G401.6 (cell line): ENCODE measurements around the gene CHD3.
"Not testable (repeated sequence)": the region's sequence is repeated elsewhere in the genome, so short reads cannot be mapped to it uniquely, and the experiment has no call there.

Source experiments
- FAIRE-seq: peaks from 2 replicates; lab custom pipeline; 2012; peaks lifted over from hg19 to GRCh38; lab: Jason Lieb, UNC

Gene CHD3

DNA sequence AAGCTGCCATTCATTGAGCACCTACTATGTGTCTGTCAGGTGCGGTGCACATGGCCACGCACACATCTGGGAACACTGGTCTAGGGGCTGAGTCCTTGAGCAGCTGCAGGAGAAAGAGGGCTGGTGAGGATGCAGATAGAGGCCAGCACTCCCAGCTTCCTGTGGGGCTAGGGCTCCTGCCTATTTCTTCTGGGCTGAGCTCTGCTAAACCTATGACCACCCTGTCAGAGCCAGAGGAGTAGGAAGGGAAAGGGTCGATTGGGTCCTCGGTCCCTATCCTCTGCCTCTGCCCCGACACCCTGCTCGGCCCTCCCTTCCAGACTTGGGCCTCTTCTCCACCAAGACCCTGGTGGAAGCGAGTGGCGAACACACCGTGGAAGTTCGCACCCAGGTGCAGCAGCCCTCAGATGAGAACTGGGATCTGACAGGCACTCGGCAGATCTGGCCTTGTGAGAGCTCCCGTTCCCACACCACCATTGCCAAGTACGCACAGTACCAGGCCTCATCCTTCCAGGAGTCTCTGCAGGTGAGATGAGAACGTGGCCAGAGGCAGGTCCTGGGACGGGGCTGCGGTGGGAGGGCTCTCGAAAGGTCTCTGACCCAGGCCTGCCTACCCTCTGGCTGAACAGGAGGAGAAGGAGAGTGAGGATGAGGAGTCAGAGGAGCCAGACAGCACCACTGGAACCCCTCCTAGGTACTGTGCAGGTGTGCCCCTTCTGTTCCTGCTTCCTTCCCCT is 37.7 kb upstream of the CHD3 start:
- FAIRE-seq, result no peak

DNA sequence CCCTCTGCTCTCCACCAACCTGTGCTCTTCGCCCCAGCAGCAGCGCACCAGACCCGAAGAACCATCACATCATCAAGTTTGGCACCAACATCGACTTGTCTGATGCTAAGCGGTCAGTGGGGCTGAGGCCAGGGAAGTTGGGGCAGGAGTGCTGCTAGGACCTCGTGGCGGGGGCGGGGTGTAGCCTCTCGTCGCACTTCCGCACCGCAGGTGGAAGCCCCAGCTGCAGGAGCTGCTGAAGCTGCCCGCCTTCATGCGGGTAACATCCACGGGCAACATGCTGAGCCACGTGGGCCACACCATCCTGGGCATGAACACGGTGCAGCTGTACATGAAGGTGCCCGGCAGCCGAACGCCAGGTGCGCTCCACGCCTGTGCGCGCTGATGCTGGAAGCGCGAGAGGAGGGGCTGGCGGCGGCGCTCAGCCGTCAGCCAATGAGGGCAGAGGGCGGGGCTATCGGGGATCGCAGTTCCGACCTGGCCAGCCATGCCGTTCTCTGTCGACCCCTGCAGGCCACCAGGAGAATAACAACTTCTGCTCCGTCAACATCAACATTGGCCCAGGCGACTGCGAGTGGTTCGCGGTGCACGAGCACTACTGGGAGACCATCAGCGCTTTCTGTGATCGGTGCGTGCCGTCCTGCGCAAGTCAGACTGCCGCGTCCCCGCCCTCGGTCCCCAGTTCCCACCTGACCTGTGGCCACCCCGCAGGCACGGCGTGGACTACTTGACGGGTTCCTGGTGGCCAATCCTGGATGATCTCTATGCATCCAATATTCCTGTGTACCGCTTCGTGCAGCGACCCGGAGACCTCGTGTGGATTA is 36.9 kb upstream of the CHD3 start:
- FAIRE-seq, result peak; percentile 95

DNA sequence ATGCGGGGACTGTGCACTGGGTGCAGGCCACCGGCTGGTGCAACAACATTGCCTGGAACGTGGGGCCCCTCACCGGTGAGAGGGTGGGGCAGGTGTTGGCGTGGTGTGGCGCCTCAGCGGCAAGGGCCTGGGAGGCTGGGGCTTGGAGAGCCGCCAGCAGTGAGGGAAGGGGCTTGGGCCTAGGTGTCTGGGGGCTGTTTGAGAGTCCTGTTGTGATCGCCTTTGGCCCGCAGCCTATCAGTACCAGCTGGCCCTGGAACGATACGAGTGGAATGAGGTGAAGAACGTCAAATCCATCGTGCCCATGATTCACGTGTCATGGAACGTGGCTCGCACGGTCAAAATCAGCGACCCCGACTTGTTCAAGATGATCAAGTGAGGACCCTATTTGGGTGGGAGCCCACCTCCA is 36.3 kb upstream of the CHD3 start:
- FAIRE-seq, result no peak

DNA sequence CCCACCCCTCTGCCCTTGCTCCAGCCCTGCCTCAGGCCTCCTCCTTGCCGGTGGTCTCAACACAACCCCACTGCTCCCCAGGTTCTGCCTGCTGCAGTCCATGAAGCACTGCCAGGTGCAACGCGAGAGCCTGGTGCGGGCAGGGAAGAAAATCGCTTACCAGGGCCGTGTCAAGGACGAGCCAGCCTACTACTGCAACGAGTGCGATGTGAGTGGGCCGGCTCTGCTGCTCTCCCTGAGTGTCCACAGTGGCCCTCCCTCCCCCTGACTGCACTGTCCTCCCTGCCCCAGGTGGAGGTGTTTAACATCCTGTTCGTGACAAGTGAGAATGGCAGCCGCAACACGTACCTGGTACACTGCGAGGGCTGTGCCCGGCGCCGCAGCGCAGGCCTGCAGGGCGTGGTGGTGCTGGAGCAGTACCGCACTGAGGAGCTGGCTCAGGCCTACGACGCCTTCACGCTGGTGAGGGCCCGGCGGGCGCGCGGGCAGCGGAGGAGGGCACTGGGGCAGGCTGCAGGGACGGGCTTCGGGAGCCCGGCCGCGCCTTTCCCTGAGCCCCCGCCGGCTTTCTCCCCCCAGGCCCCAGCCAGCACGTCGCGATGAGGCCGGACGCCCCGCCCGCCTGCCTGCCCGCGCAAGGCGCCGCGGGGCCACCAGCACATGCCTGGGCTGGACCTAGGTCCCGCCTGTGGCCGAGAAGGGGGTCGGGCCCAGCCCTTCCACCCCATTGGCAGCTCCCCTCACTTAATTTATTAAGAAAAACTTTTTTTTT is 35.5 kb upstream of the CHD3 start:
- no peak for FAIRE-seq

DNA sequence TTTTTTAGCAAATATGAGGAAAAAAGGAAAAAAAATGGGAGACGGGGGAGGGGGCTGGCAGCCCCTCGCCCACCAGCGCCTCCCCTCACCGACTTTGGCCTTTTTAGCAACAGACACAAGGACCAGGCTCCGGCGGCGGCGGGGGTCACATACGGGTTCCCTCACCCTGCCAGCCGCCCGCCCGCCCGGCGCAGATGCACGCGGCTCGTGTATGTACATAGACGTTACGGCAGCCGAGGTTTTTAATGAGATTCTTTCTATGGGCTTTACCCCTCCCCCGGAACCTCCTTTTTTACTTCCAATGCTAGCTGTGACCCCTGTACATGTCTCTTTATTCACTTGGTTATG is 34.9 kb upstream of the CHD3 start:
- no peak for FAIRE-seq

DNA sequence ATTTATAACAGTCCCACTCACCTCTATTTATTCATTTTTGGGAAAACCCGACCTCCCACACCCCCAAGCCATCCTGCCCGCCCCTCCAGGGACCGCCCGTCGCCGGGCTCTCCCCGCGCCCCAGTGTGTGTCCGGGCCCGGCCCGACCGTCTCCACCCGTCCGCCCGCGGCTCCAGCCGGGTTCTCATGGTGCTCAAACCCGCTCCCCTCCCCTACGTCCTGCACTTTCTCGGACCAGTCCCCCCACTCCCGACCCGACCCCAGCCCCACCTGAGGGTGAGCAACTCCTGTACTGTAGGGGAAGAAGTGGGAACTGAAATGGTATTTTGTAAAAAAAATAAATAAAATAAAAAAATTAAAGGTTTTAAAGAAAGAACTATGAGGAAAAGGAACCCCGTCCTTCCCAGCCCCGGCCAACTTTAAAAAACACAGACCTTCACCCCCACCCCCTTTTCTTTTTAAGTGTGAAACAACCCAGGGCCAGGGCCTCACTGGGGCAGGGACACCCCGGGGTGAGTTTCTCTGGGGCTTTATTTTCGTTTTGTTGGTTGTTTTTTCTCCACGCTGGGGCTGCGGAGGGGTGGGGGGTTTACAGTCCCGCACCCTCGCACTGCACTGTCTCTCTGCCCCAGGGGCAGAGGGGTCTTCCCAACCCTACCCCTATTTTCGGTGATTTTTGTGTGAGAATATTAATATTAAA is 34.4 kb upstream of the CHD3 start:
- no peak for FAIRE-seq

DNA sequence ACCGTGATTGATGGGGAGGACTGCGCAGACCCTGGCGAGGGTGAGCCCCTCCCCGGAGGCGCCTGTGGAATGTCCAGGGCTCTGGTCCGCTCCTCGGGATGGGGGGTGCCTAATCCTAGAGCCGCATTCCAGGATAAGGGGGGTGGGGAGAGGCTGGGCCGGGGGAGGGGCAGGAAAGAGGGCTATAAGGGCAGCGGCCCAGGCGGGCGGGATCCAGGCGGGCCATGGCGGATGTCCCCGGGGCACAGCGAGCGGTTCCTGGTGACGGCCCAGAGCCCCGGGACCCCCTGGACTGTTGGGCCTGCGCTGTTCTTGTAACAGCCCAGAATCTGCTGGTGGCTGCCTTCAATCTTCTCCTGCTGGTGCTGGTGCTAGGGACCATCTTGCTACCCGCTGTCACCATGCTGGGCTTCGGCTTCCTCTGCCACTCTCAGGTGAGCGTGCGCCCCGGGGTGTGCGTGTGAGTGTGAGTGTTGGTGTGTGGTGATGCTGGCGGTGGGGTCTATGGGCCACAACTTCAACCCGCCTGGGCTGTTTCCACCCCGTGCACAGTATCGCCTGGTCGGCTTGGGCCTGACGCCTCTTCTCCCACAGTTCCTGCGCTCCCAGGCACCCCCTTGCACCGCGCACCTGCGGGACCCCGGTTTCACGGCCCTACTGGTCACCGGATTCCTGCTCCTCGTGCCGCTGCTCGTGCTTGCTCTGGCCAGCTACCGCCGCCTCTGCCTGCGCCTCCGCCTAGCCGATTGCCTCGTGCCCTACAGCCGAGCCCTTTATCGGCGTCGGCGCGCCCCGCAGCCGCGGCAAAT is 33.5 kb upstream of the CHD3 start, which contains the start of gene TMEM88:
Gene TMEM88 (plus strand): TSS at position 216 of the 809 bp plus-strand sequence. CDS start 9 bp downstream, at position 225.
- FAIRE-seq, result no peak

DNA sequence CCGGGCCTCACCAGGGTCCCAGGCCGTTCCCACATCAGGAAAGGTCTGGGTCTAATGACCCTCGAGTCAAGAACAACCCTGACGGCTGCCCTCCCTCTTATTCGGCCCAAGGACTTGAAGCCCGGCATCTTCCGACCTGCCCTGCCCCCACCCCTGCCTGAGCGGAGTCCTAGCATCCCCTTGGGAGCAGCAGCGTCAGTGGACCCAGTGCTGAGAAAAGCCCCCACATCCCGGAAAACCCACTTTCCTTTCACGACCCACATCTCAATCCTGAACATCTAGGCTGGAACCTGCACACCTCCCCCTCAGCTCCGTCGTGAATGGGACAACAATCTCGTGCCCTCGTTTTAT is 33.0 kb upstream of the CHD3 start:
- no peak for FAIRE-seq

DNA sequence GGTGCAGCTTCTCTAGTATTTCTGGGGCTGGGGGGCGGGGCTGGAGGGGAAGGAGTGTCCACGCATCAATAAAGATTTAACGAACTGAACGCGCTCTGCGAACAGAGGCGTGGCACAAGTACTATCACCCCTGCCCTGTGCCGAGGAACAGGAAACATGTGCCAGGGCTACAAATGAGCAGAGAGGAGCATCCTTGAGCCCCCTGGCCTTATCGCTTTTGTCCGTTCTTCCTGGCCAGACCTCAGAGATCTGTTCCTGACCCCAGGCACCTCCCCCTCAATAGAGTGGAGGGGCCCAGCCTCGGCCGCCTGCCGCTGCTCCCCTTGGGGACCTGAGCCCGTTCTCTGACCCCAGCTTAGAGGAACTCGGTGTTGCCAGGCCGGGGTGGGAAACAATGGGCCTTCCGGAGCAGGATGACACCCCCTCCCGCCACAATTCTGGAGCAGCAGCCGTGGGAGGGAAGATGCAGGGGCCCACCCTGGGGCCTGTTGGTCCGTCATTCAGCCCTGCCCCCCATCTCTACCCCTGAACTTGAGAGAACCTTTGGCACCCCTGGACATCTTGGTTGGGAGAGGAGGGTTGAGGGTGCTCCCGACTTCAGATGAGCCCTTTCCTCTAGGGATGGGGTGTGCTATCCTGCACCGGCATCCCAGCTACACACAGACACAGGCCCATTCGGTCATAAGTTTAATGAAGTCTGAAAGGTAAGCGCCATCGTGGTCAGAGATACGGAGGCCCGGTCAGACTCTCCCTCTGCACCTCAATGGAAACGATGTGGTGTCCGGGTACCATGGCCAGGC is 32.4 kb upstream of the CHD3 start:
- FAIRE-seq, result no peak

DNA sequence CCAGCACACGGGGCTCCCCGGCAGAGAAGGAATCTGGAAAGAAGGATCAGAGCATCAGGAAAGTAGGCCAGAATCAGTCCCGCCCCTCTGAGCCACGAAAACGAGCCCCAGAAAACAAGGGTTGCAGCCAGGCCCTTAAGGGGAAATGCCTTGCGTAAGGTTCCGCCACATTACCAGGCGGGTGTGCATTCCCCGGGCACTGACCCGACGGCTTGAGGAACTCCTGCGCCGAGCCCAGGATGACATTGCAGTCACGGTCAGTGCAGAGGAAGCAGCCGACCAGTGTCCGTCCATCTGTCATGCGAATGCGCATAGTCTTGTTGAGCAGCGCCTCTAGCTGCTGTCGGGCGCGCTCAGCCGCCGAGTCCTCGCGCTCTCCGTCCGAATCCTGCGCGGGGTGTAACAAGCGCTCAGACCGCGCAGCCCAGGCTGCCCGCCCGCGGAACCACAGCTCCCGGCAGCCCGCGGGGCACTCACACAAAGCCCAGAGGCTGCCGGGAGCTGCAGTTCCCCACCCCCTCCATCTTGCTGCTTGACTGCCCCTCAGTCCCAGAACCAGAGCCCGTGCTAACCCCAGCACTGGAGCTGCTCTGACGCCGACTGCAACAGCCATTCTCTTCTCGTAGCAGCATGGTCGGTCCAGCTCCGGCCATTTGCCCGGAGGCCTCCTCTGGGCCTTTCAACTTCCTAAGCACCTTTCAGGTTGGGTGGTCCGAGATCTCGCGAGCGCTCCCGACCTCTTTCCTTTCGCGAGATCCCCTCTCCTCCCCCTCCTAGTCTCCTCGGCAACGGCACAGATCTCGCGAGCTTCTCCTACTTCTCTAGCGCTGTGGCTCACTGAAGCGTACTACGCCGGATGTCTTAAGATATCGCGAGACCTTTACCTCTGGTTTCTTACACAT is 31.5 kb upstream of the CHD3 start, which contains the start of gene NAA38:
Gene NAA38 (minus strand): TSS at position 749 of the 902 bp plus-strand sequence. CDS start 96 bp downstream, at position 653.
- FAIRE-seq, result peak; percentile 98

DNA sequence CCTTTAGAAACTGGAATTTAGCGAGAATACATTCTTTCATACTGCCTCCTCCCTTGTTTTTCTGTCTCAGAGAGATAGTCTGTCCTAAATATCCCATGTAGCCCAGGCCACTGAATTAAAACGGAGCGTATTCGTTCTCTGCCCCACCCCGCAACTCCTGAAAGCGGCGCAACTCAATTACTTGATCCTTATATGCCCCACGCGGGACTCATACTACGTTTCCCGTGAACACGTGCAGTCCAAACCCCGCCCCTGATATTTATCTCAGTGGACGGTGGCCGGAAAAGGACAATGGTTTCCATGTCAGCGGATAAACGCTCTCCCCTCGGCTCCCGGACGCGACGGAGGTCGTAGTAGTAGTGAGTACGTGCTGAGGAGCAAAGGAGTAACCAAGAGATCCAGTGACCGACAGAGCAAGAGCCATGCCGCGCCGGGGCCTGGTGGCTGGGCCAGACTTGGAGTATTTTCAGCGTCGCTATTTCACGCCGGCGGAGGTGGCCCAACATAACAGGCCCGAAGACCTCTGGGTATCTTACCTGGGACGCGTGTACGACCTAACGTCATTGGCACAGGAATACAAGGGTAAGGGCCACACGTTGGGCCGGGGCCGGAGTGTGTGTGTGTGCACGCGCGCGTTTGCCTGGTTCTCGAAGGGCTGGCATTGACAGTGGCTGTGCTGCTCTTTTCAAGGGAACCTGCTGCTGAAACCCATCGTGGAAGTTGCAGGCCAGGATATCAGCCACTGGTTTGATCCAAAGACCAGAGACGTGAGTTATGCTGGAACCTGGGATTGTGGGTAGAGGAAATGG is 30.7 kb upstream of the CHD3 start, which contains the start of gene CYB5D1:
Gene CYB5D1 (plus strand): TSS at position 291 of the 809 bp plus-strand sequence. CDS start 132 bp downstream, at position 423.
- no peak for FAIRE-seq

DNA sequence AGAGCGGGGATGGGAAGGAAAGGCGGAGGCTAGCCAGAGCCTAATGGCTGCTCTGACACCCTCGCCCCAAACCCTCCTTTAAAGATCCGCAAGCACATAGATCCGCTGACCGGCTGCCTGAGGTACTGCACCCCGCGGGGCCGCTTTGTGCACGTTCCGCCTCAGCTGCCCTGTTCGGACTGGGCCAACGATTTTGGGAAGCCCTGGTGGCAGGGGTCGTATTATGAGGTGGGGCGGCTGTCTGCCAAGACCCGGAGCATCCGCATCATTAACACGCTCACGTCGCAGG is 30.1 kb upstream of the CHD3 start:
- no peak for FAIRE-seq

DNA sequence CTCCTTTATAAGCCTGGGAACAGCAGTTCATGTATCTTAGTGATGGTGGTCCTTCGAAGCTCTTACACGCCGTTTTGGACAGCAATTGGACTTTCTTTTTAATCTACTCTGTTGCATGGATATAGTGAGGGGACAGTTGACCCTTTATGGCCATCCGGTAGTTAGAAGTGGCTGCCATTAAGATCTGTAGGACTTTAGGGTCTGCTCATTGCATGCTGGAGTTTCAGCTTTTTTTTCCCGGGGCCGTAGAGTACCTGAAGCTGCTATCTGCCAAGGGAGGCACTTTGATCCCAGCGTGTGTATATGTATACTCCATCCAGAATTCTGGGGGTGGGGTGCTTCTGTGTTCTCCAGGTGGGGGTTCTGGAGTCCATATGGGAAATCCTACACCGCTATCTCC is 29.6 kb upstream of the CHD3 start:
- FAIRE-seq, result no peak

DNA sequence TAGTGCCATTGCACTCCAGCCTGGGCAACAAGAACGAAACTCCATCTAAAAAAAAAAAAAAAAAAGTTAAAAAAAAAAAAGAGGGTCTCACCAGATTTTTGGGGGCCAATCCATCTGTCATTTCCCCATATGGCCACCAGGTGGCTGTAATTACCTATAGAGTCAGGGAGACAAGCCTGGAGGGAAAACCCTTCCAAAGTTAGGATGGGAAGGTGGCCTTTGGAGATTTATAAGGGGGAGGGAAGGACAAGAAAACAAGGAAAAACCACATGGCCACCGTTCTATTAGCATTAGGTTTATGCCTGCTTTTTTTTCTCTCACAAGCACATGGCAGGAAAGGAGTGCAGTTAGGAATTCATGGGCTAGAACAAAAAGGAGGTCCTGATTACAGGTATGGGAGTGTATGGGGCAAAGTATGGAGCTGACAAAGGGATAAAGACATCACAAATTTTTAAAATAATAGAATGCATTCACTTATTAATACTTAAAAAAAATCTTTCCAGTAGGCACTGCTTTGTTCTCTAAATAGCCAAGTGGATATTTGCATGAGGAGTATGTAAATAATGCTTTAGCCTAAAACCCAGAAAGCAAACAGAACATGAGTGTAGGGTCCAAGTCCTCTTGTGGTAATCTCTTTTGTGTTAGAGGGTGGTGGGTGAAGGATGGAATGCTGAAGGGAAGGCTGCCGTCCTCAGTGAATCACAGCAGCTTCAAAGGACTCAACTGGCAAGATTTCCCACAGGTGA is 25.7 kb upstream of the CHD3 start:
- peak; percentile 84 for FAIRE-seq

DNA sequence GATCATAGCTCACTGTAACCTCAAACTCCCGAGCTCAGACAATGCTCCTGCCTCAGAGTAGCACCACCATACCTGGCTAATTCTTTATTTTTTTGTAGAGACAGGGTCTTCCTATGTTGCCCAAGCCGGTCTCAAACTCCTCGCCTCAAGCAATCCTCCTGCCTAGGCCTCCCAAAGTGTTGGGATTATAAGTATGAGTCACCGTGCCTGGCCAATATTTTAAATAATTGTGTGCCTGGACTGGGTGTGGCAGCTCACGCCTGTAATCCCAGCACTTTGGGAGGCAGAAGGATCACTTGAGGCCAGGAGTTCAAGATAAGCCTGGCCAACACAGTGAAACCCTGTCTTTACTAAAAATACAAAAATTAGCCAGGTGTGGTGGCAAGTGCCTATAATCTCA is 24.2 kb upstream of the CHD3 start:
- not testable (repeated sequence) for FAIRE-seq

DNA sequence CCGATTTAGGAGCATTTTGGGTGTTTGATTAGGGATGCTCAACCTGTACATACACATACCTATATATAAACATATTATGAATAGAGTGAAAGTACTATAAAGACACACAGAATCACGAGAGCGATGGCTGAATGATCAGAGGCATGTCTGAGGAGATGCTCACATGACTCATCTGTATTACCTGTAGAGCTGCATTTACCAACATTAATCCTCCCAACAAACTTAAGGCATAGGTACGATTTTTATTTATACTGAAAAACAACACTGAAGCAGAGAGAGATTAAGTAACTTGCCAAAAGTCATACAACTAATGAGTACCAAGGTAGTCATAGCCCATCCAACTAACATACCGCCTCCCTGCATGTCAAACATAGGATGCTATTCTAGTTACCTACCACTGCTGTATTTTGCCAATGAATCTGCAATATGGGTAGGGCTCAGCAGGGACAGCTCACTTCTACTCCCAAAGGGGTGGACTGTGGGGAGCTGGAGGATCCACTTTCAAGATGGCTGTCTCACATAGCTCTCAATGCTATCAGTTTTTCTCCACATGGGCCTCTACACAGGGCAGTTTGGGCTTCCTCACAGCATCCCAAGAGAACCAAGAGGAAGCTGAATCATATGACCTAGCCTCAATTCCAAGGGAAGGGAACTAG is 23.5 kb upstream of the CHD3 start:
- no peak for FAIRE-seq

DNA sequence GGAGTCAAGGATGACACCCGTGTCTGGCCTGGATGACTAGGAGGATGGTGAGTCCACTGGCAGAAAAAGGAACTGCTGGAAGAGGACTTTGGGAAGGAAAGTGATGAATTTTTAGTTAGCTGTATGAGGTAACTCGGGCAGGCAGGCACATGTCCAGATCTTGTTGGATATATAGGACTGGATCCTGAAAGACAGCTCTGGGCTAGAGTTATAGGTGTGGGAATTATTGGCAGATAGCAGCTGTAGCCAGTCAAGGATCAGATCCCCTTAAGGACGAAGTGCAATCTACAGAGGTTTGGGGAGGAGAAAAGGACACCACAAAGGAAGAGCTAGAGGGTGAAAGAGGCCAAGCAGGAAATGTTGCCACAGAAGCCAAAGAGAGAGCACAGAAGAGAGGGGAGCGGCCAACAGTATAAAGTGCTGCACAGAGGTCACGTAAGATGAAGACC is 20.7 kb upstream of the CHD3 start:
- FAIRE-seq, result no peak
